Endodermal cell (in vitro differentiated cells): ENCODE data around the gene LIMS2. TPM values are rescaled to one million over a fixed set of nuclear protein-coding genes. Genes with fewer than 3 reads are reported as not detected.

Experiments used
- DNase-seq: peaks from one replicate; pipeline ENCODE4 v3.0.0-alpha.2; 2017
- H3K27ac ChIP-seq: 2 replicates; pipeline ENCODE4 v1.5.1; 2013; ENCODE audit warnings: mild to moderate bottlenecking, low read depth, low read length, moderate library complexity
- H3K27me3 ChIP-seq: 2 replicates; pipeline ENCODE4 v1.6.1; 2013; ENCODE audit warnings: mild to moderate bottlenecking, low read length, moderate library complexity; ENCODE audit not compliant: insufficient read depth, control insufficient read depth, poor library complexity, severe bottlenecking
- H3K36me3 ChIP-seq: 2 replicates; pipeline ENCODE4 v1.7.0; 2013; ENCODE audit warnings: mild to moderate bottlenecking, low read length, moderate library complexity; ENCODE audit not compliant: control insufficient read depth, insufficient read depth
- H3K4me1 ChIP-seq: one replicate; pipeline ENCODE4 v1.7.0; 2013; ENCODE audit warnings: low read length; ENCODE audit not compliant: control insufficient read depth, insufficient read depth
- H3K4me3 ChIP-seq: 2 replicates; pipeline ENCODE4 v1.5.1; 2013; ENCODE audit warnings: mild to moderate bottlenecking, low read length, moderate library complexity
- H3K9ac ChIP-seq: 2 replicates; pipeline ENCODE4 v1.6.1; 2013; ENCODE audit warnings: mild to moderate bottlenecking, low read length, moderate library complexity; ENCODE audit not compliant: poor library complexity, severe bottlenecking; ENCODE audit errors: extremely low read depth
- H3K9me3 ChIP-seq: 2 replicates; pipeline ENCODE4 v1.6.1; 2013; ENCODE audit warnings: mild to moderate bottlenecking, low read length, moderate library complexity; ENCODE audit not compliant: control insufficient read depth
- H3K27ac Mint-ChIP-seq: 2 replicates; pipeline ENCODE4 v1.8.0; 2020; ENCODE audit warnings: mixed read lengths
- H3K27me3 Mint-ChIP-seq: 2 replicates; pipeline ENCODE4 v1.8.0; 2021; ENCODE audit warnings: mild to moderate bottlenecking, mixed read lengths; ENCODE audit not compliant: insufficient read depth
- H3K36me3 Mint-ChIP-seq: 2 replicates; pipeline ENCODE4 v1.8.0; 2020; ENCODE audit warnings: low read depth, mixed read lengths
- H3K4me1 Mint-ChIP-seq: 2 replicates; pipeline ENCODE4 v1.8.0; 2020; ENCODE audit warnings: mixed read lengths
- H3K4me3 Mint-ChIP-seq: 2 replicates; pipeline ENCODE4 v1.8.0; 2020; ENCODE audit warnings: mild to moderate bottlenecking, moderate library complexity, mixed read lengths
- H3K9me3 Mint-ChIP-seq: 2 replicates; pipeline ENCODE4 v1.8.0; 2020; ENCODE audit warnings: mild to moderate bottlenecking, mixed read lengths
- CTCF ChIP-seq: fragments of 200-600 bp; sonication (generic); conservative IDR thresholded peaks from 2 replicates; pipeline ENCODE4 v1.5.0; 2021; ENCODE audit warnings: antibody characterized with exemption, mild to moderate bottlenecking
- WGBS, 2 experiments: methylation state at CpG; one replicate each; pipeline versions ENCODE4 v1.1.5 to v1.1.7; 2013; ENCODE audit warnings: missing lambda C conversion rate in 2 of 2, mixed read lengths in 1 of 2; ENCODE audit not compliant: insufficient coverage in 1 of 2, insufficient read length in 1 of 2; 5-methylcytosine and 5-hydroxymethylcytosine counted together
- total RNA-seq, 2 donors: library from RNA; stranded (reverse); fragmentation: NEBNext Ultra II Directional in 1 of 2; extraction: Animal tissue kit (Norgen Biotek cat#: 25700) in 1 of 2; gene quantifications; 2 replicates in 1 of 2; 3 replicates in 1 of 2; pipeline ENCODE4 v1.2.1, GENCODE V29; 2021

LIMS2 gene
- total RNA-seq, 2 donors from 2014 or later, result 3.9 to 9.8 TPM

DNA sequence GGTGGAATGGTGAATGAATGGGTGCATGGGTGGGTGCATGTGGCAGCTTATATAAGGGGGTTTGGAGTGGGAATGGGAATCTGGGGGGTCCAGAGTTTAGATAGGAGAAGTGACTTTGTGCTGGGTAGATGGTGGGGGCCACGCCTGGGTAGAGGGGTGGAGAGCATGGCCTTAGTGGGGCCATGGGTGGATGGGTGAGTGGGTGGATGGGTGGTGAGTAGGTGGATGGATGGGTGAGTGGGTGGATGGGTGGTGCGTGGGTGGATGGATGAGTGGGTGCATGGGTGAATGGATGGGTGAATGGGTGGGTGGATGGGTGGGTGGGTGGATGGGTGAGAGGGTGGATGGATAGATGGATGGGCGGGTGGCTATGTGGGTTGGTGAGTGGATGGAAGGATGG, 86.0 kb downstream of the LIMS2 start:
- Mint-ChIP-seq H3K9me3 (no peaks in the 10 kb centered on the region), H3K27me3 (no peaks in the 10 kb centered on the region), H3K27ac (no peak overlapping the region), H3K4me1 (peaks cover 4% of the 10 kb centered on the region), H3K4me3 (no peak overlapping the region), H3K36me3 (no peaks in the 10 kb centered on the region)
- Histone ChIP-seq H3K27ac (no peak overlapping the region), H3K4me3 (no peak overlapping the region), H3K9me3 (no peaks in the 10 kb centered on the region), H3K4me1 (peaks cover 3% of the 10 kb centered on the region), H3K27me3 (no peaks in the 10 kb centered on the region), H3K36me3 (no peaks in the 10 kb centered on the region), H3K9ac (no peak overlapping the region)
- TF ChIP-seq CTCF, result no peak
- DNase-seq, result peak; percentile 10
- 96 to 100% methylated on average over 1 to 3 of the region's 3 CpGs for WGBS, 2 experiments

Other genes with a start within 250 kb of the LIMS2 start
- gene IWS1, start 149.0 kb downstream of the LIMS2 start, total RNA-seq, result 100 to 1,000 TPM in 1 of 2 donors, 10 to 100 TPM in 1; 91.4 to 107 TPM
- gene MYO7B, start 139.8 kb downstream of the LIMS2 start, total RNA-seq, result under 1 TPM in 1 of 2 donors, not detected in 1; 0.11 TPM
- under 1 TPM in 1 of 2 donors, not detected in 1; 0.24 TPM for gene GPR17, start 29.4 kb downstream of the LIMS2 start, total RNA-seq
- gene SFT2D3, start 26.0 kb upstream of the LIMS2 start, total RNA-seq, result 10 to 100 TPM in 1 of 2 donors, 1 to 10 TPM in 1; 5.5 to 10.1 TPM
- gene WDR33, start 135.6 kb upstream of the LIMS2 start, total RNA-seq, result 10 to 100 TPM; 76.3 to 82.5 TPM
- 10 to 100 TPM; 56.1 to 70.4 TPM for gene POLR2D, start 182.6 kb upstream of the LIMS2 start, total RNA-seq
- gene AMMECR1L, start 210.4 kb upstream of the LIMS2 start, total RNA-seq, result 10 to 100 TPM; 21.7 to 22.0 TPM